ENCODE measurements around the gene MSLN.
"Not testable (repeated sequence)": the region's sequence is repeated elsewhere in the genome, so short reads cannot be mapped to it uniquely, and the experiment has no call there.

DNA sequence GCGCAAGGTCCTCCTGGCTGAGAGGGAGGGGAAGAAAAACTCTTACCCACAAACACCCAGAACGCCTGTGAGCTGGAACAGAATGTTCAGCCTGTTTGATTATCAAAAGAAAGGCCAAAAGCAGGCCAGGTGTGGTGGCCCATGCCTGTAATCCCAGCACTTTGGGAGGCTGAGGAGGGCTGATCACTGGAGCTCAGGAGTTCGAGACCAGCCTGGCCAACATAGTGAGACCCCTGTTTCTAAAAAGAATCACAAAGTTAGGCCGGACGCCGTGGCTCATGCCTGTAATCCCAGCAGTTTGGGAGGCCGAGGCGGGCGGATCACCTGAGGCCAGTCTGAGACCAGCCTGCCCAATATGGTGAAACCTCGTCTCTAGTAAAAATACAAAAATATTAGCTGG lies 15.8 kb downstream of the MSLN start:
- TF ChIP-seq, protein P1, sequence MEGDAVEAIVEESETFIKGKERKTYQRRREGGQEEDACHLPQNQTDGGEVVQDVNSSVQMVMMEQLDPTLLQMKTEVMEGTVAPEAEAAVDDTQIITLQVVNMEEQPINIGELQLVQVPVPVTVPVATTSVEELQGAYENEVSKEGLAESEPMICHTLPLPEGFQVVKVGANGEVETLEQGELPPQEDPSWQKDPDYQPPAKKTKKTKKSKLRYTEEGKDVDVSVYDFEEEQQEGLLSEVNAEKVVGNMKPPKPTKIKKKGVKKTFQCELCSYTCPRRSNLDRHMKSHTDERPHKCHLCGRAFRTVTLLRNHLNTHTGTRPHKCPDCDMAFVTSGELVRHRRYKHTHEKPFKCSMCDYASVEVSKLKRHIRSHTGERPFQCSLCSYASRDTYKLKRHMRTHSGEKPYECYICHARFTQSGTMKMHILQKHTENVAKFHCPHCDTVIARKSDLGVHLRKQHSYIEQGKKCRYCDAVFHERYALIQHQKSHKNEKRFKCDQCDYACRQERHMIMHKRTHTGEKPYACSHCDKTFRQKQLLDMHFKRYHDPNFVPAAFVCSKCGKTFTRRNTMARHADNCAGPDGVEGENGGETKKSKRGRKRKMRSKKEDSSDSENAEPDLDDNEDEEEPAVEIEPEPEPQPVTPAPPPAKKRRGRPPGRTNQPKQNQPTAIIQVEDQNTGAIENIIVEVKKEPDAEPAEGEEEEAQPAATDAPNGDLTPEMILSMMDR (IDR thresholded peaks at IDR 0.05): not testable (repeated sequence)
- not testable (repeated sequence) for TF ChIP-seq SMC3 (IDR thresholded peaks at IDR 0.05); REST (IDR thresholded peaks at IDR 0.05); CHD2 (IDR thresholded peaks at IDR 0.05; ENCODE audit: low read length, partially characterized antibody); BHLHE40 (IDR thresholded peaks at IDR 0.05; ENCODE audit: low read depth, low read length); NR3C1 (IDR thresholded peaks at IDR 0.05); PHF8 (IDR thresholded peaks at IDR 0.05; ENCODE audit: borderline replicate concordance, low read depth); POLR2A (IDR thresholded peaks at IDR 0.05; ENCODE audit: low read length); JUN (IDR thresholded peaks at IDR 0.05); RCOR1 (IDR thresholded peaks at IDR 0.05; ENCODE audit: low read depth, low read length); RARB (CRISPR knock-in tag; IDR thresholded peaks at IDR 0.05); EP300 (IDR thresholded peaks at IDR 0.05); NPAS2 (CRISPR knock-in tag; IDR thresholded peaks at IDR 0.05; ENCODE audit: borderline replicate concordance); CEBPB (IDR thresholded peaks at IDR 0.05)
